ENCODE results near the gene TOMM34.

GRCh38 chr20:44961011-44961869, 1.0 kb upstream of the TOMM34 start:
- TF ChIP-seq CTCF (IDR thresholded peaks at IDR 0.05; ENCODE audit: insufficient read depth, low read depth, low read length) (no peak), EZH2 (IDR thresholded peaks at IDR 0.05; ENCODE audit: insufficient read depth, low read length) (no peak)

Measured in astrocyte (in vitro differentiated cells and primary cell).